Islet of Langerhans (tissue), 1 donor: ENCODE measurements around the gene GGA1.
A peak's percentile ranks its signal among the peaks of the same experiment; 100 is the strongest.
"Not testable (repeated sequence)": the region's sequence is repeated elsewhere in the genome, so short reads cannot be mapped to it uniquely, and the experiment has no call there.

Experiments
- FAIRE-seq: peaks from one replicate; lab custom pipeline; 2011; peaks lifted over from hg19 to GRCh38; lab: Jason Lieb, UNC

The GGA1 gene

GRCh38 chr22:37571258-37571991, 37.2 kb upstream of the GGA1 start:
- no peak for FAIRE-seq

- FAIRE-seq = no peak
These were observed 36.7 kb upstream of the GGA1 start for GRCh38 chr22:37571992-37572373.

GRCh38 chr22:37575490-37576003, 33.1 kb upstream of the GGA1 start:
- FAIRE-seq = no peak

- no peak for FAIRE-seq
These were observed 30.6 kb upstream of the GGA1 start for GRCh38 chr22:37578002-37578401.

- no peak for FAIRE-seq
These were observed 27.1 kb upstream of the GGA1 start for GRCh38 chr22:37581504-37581903.

GRCh38 chr22:37582526-37582925, 26.1 kb upstream of the GGA1 start:
- no peak for FAIRE-seq

- no peak for FAIRE-seq
These were observed 20.0 kb upstream of the GGA1 start for GRCh38 chr22:37588546-37589215.

- FAIRE-seq = no peak
These were observed 19.0 kb upstream of the GGA1 start for GRCh38 chr22:37589636-37590035.

GRCh38 chr22:37591081-37591480, 17.6 kb upstream of the GGA1 start:
- FAIRE-seq = not testable (repeated sequence)

- no peak for FAIRE-seq
These were observed 16.7 kb upstream of the GGA1 start for GRCh38 chr22:37591823-37592404.

GRCh38 chr22:37594237-37594636, 14.4 kb upstream of the GGA1 start:
- FAIRE-seq = no peak

GRCh38 chr22:37599153-37599552, 9.5 kb upstream of the GGA1 start:
- no peak for FAIRE-seq

GRCh38 chr22:37601203-37601539, 7.5 kb upstream of the GGA1 start:
- no peak for FAIRE-seq

- FAIRE-seq = no peak
These were observed 6.8 kb upstream of the GGA1 start for GRCh38 chr22:37601540-37602442.

GRCh38 chr22:37602546-37603277, 5.9 kb upstream of the GGA1 start:
- not testable (repeated sequence) for FAIRE-seq

- FAIRE-seq = no peak
These were observed 4.6 kb upstream of the GGA1 start for GRCh38 chr22:37604074-37604473.

GRCh38 chr22:37604875-37605274, 3.8 kb upstream of the GGA1 start:
- no peak for FAIRE-seq

- FAIRE-seq = peak; percentile 60
These were observed 1.4 kb upstream of the GGA1 start for GRCh38 chr22:37607010-37607934.

- peak; percentile 51 for FAIRE-seq
These were observed 628 bp upstream of the GGA1 start for GRCh38 chr22:37607935-37608476.
